Stimulated activated CD4-positive, alpha-beta T cell treated with anti-CD3 and anti-CD28 coated beads, Interleukin-12 subunit alpha, Interleukin-12 subunit beta, amount 100 ng/mL, for 4 hours (primary cell): ENCODE data around the gene KCNQ2.

ENCODE experiments used
- DNase-seq: peaks from one replicate; pipeline ENCODE4 v3.0.0-alpha.2; 2020

KCNQ2 gene

DNA sequence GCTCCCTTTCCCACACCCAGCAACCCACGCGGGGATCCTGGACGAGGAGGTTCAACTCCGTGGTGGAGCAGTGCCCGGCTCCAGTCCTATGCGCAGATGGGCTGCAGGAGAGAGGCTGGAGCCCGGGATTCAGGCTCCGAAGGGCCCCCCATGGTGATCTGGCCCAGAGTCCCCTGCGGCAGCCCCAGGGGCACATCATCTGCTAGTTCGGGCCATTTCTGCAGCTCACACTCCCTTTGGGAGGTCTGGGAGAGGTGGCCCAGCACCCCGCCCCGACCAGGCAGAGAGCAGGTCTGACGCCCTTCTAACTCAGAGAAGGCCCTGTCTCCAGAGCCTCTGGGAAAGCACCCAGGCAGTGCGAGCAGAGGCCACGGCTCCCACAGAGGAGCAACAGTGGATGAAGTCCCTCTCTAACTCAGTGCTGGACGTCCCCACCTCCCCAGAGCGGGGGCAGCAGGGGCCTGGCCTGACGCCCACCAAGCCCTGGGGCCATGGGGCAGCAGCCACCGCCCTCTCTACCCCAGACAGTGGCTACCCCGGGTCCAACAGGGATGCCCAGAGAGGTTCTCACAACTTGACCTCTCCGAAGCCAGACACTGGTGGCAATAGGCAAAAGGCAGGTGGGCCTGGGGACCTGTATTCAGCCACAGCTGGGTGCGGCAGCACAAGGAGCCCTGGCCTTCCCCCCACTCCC, 3.3 kb downstream of the KCNQ2 start:
- DNase-seq, result no peak

DNA sequence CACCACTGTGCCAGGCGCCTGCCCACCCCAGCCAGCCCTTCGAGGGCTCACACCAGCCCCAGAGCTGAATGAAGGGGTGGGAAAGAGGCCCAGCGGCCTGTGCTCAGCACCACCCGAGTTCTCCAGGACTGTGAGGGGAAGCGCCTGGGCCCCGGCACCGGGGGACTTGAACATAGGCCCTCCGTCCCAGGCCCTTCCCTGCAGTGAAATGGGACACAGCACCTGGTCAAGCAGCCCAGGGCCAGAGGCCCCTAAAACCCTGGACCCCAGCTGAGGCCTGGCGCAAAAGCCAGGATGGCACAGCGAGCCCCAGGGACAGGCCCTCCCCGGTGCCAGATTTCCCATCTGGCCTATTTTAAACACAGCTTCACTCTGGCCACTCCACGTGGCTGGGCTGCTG, 4.0 kb downstream of the KCNQ2 start:
- no peak for DNase-seq

DNA sequence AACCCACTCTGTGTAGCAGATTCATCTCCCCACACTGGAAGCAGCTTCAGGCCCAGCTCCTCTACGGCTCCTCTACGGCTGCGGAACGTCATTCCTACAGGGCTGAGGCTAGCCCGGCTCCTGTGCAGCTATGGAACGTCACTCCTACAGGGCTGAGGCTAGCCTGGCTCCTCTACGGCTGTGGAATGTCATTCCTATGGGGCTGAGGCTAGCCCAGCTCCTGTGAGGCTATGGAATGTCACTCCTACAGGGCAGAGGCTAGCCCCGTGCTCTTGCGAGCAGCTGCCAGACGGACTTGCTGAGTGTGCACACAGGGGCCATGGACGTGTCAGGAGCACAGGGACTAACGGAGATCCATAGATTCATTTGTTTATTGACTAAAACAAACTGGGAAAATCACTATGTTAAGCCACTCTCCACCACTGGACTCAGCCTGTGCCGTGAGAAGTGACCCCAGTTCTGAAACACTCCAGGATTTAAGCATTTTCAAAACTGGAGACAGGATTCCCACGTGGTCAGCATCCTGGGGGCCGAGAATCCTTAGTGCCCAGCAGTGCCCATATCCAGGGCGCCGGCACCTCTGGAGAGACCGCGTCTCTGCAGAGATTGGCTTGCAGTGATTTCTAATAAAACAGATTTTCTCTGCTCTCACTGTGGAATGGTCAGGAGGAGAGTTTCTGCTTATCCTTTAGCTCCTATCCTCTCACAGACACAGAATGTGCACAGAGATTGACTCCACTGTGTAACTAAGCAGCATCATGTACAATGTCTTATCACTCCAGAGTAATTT, 5.0 kb downstream of the KCNQ2 start:
- no peak for DNase-seq

DNA sequence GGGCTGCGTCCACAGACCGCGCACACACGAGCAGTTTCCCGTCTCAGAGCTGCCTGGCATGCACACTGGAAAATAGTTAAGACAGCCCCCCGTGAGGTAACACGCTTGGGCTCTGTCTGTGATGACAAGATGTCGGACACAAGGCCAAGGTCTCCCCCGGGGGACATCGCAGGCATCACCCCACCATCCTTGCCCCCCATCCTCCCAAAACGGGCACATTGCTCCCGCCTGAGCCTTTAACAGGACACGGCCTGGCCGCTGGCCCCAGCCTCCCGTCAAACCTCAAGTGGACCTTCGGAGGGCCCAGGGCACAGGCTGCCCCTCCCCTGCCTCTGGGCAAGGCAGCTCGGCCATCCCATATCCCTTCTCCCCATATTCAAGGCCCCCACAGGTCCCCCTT, 5.6 kb downstream of the KCNQ2 start:
- DNase-seq, result no peak

- DNase-seq, result no peak
Measured at GRCh38 chr20:63466250-63466825, 6.1 kb downstream of the KCNQ2 start.

- DNase-seq, result no peak
Measured at GRCh38 chr20:63465380-63466249, 6.8 kb downstream of the KCNQ2 start.

- DNase-seq, result no peak
Measured at GRCh38 chr20:63464289-63464635, 8.2 kb downstream of the KCNQ2 start.

- DNase-seq, result no peak
Measured at GRCh38 chr20:63463400-63464288, 8.8 kb downstream of the KCNQ2 start.

- no peak for DNase-seq
Measured at GRCh38 chr20:63462244-63462643, 10.2 kb downstream of the KCNQ2 start.

- DNase-seq, result no peak
Measured at GRCh38 chr20:63461104-63461763, 11.2 kb downstream of the KCNQ2 start.

DNA sequence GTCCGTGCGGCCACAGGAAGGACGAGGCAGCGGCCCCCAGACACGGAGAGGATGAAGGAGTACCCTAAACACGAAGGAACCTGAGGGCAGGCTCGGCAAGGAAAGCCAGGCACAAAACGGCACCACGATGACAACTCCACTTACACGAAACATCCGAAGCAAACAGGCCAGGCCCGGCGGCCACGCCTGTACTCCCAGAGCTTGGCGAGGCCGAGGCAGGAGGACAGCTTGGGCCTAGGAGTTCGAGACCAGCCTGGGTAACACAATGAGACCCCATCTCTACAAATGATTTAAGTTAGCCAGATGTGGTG, 13.4 kb downstream of the KCNQ2 start:
- no peak for DNase-seq

GRCh38 chr20:63458170-63459069, 14.0 kb downstream of the KCNQ2 start:
- DNase-seq, result no peak

GRCh38 chr20:63457737-63458136, 14.7 kb downstream of the KCNQ2 start:
- DNase-seq, result no peak

DNA sequence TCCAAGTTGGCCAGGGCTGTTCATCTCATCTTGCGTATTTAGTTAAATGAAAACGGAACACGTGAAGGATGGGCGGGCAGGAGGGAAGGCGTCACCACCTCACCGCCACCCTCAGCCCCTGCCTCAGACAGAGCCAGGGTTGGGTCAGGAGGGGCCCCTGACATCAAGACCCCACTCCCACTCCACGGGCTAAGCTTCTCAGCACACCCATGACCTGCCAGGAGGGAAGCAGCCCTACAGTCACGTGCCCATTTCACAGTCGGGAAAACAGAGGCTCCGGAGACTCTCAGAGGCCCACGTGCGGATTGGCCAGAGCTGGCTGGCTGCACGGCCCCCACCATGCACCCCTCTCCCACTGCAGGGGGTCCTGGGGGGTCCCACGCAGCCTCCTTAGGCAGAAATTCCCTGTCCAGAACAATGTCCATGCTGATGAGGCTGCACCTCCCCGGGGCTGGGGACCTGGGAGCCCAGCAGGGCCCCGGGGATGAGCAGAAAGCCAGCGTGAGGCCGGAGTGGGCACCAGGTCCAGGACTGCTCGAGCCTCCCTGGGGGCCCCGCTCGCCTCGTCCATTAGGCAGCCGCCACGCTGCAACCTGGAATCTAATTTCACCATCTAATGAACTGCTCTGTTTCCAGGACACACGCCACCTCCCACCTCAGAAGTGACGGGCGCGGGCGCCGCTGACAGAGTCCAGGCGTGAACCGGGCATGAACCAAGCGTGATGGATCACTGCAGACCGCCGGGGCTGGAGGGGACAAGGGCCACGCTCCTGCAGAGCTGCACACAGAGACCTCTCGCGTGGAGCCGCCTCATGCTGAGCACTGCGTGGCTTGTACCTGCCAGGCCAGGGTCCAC, 15.8 kb downstream of the KCNQ2 start:
- no peak for DNase-seq

DNA sequence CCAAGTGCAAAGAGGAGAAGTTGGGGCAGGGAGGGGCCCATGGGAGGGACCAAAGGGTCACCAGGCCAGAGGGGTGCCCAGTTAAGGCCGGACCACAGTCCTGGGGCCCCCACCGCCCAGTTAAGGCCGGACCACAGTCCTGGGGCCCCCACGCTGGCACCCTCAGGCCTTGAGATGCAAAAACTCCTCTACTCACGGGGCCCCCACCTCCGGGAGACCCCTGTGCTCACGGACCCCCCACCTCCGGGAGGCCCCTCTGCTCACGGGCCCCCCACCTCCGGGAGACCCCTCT, 16.9 kb downstream of the KCNQ2 start:
- no peak for DNase-seq

GRCh38 chr20:63454731-63455567, 17.5 kb downstream of the KCNQ2 start:
- no peak for DNase-seq

- DNase-seq, result no peak
Measured at GRCh38 chr20:63452821-63453523, 19.5 kb downstream of the KCNQ2 start.

DNA sequence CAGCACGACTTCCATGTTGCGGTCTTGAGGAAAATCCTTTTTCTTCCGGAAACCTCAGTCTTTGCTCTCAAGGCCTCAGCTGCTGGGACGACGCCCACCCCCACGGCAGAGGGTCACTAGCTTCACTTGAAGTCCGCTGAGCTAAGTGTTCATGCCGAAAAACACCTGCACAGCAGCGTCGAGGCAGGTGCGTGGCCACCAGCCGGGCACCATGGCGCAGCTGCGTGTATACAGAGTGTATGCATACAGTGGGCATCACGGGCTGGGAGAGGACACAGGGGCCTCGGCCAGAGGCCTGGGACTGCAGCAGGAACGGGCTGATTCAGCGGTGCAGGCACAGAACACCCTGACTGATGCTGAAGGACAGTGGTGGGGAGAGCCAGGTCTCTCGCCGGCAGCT, 20.1 kb downstream of the KCNQ2 start:
- no peak for DNase-seq
